HL-60 (cell line): Measurements from ENCODE around the gene HSD3B2.

Experiments
- GABPA ChIP-seq: IDR thresholded peaks from 2 replicates; pipeline ENCODE4 v1.6.1; 2012; ENCODE audit warnings: low read depth
- TF ChIP-seq, protein P1 (sequence below): IDR thresholded peaks from one replicate; pipeline ENCODE4 v1.5.1; 2011; ENCODE audit warnings: low read length, control low read depth, inconsistent platforms; ENCODE audit not compliant: insufficient read depth

DNA sequence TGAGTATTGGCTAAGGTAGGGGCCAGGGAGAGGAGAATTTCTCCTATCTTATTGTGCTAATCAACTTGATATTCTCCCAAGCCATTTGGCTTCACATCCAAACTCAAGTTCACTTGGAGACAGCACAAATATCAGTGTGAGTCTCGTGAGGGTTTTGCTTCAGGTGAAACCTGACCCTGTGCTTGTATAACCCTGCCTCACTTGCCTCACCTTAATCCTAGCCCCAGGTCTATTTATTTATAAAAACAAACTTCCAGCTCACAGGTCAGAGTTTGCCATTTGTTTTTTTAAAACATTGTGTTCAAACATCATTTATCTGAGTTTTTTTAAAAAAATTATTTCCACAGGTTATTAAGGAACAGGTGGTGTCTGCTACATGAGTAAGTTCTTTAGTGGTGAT lies 26.5 kb upstream of the HSD3B2 start:
- TF ChIP-seq, protein P1, sequence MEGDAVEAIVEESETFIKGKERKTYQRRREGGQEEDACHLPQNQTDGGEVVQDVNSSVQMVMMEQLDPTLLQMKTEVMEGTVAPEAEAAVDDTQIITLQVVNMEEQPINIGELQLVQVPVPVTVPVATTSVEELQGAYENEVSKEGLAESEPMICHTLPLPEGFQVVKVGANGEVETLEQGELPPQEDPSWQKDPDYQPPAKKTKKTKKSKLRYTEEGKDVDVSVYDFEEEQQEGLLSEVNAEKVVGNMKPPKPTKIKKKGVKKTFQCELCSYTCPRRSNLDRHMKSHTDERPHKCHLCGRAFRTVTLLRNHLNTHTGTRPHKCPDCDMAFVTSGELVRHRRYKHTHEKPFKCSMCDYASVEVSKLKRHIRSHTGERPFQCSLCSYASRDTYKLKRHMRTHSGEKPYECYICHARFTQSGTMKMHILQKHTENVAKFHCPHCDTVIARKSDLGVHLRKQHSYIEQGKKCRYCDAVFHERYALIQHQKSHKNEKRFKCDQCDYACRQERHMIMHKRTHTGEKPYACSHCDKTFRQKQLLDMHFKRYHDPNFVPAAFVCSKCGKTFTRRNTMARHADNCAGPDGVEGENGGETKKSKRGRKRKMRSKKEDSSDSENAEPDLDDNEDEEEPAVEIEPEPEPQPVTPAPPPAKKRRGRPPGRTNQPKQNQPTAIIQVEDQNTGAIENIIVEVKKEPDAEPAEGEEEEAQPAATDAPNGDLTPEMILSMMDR: no peak
- no peak for TF ChIP-seq GABPA
